Peyer's patch (tissue), 4 donors: Measurements from ENCODE around the gene KCNG4. TPM values are rescaled to one million over a fixed set of nuclear protein-coding genes. Genes with fewer than 3 reads are reported as not detected.

Source experiments
- DNase-seq, 3 donors: peaks; one replicate each; pipeline ENCODE4 v3.0.0-alpha.2; 2017 to 2019
- H3K27ac ChIP-seq, 4 donors: fragments of 200-600 bp; sonication (generic); one replicate each; pipeline ENCODE4 v1.5.1; 2016 to 2019
- H3K27me3 ChIP-seq, 2 donors: fragments of 200-600 bp; sonication (generic); one replicate each; pipeline ENCODE4 v1.5.1; 2019
- H3K36me3 ChIP-seq, 3 donors: fragments of 200-600 bp; sonication (generic); one replicate each; pipeline ENCODE4 v1.5.1; 2016 to 2019
- H3K4me1 ChIP-seq, 4 donors: fragments of 200-600 bp; sonication (generic); one replicate each; pipeline ENCODE4 v1.5.1; 2016 to 2019
- H3K4me3 ChIP-seq, 4 donors: fragments of 200-600 bp; sonication (generic); 1 replicate in 3 of 4; 2 replicates in 1 of 4; pipeline ENCODE4 v1.5.1; 2016 to 2019; ENCODE audit warnings: mild to moderate bottlenecking in 1 of 4
- H3K9me3 ChIP-seq, 4 donors: fragments of 200-600 bp; sonication (generic); one replicate each; pipeline ENCODE4 v1.5.1; 2016 to 2019; ENCODE audit warnings: mild to moderate bottlenecking in 1 of 4
- CTCF ChIP-seq, 6 experiments: fragments of 450-650 bp in 4 of 6; fragments of 200-600 bp in 2 of 6; sonication (generic) in 1 of 6; IDR thresholded peaks; one replicate each; pipeline ENCODE4 v1.5.1; 2017 to 2019; ENCODE audit warnings: antibody characterized with exemption in 6 of 6, mild to moderate bottlenecking in 3 of 6, moderate library complexity in 1 of 6
- POLR2A ChIP-seq, 2 donors: fragments of 450-650 bp; IDR thresholded peaks; one replicate each; pipeline ENCODE4 v1.5.1; 2017; ENCODE audit warnings: antibody characterized with exemption in 2 of 2, mild to moderate bottlenecking in 2 of 2, moderate library complexity in 2 of 2
- total RNA-seq, 4 donors: library from RNA; depleted of rRNA; stranded (reverse); fragments of >200 nt; gene quantifications; one replicate each; pipeline ENCODE4 v1.1.0, GENCODE V29; 2016

Gene KCNG4, protein sequence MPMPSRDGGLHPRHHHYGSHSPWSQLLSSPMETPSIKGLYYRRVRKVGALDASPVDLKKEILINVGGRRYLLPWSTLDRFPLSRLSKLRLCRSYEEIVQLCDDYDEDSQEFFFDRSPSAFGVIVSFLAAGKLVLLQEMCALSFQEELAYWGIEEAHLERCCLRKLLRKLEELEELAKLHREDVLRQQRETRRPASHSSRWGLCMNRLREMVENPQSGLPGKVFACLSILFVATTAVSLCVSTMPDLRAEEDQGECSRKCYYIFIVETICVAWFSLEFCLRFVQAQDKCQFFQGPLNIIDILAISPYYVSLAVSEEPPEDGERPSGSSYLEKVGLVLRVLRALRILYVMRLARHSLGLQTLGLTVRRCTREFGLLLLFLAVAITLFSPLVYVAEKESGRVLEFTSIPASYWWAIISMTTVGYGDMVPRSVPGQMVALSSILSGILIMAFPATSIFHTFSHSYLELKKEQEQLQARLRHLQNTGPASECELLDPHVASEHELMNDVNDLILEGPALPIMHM
- total RNA-seq: not detected

GRCh38 chr16:84239909-84240308 lies at the start of gene KCNG4:
Gene KCNG4 (minus strand): TSS chr16:84240012. CDS start chr16:84237485, 2,527 bp downstream.
- no peaks in the 10 kb centered on the region for H3K4me1 ChIP-seq
- H3K9me3 ChIP-seq: no peaks in the 10 kb centered on the region
- H3K27ac ChIP-seq: no peak within 1 kb of the TSS
- H3K4me3 ChIP-seq: no peak within 1 kb of the TSS
- no peaks in the 10 kb centered on the region for H3K27me3 ChIP-seq
- DNase-seq: no peak
- H3K36me3 ChIP-seq: no peaks in the 10 kb centered on the region
- TF ChIP-seq POLR2A (IDR thresholded peaks at IDR 0.05) (no peak), CTCF (IDR thresholded peaks at IDR 0.05) (no peak)

DNA sequence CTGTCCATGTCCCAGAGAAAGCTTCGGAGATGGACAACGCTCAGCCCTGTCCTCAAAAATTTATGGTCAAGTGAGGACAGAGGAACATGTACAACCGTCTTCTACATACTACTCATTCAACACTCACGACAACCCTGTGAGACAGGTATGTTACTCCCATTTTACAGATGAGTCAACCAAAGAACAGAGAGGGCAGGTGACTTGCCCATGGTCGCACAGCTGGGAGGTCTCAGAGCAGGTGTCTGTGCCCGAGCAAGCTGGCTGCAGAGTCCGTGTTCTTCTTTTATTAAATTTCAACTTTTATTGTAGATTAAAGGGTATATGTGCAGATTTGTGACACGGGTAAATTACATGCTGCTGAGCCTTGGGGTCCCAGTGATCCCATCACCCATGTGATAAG lies 49.1 kb upstream of the KCNG4 start:
- TF ChIP-seq POLR2A (IDR thresholded peaks at IDR 0.05) (no peak), CTCF (IDR thresholded peaks at IDR 0.05) (no peak)
- Histone ChIP-seq H3K4me1 (peaks cover 0 to 5% (median 0%) of the 10 kb centered on the region in 4 donors), H3K27ac (no peak overlapping the region), H3K27me3 (no peaks in the 10 kb centered on the region), H3K9me3 (no peaks in the 10 kb centered on the region), H3K4me3 (no peak overlapping the region), H3K36me3 (no peaks in the 10 kb centered on the region)
- no peak for DNase-seq

GRCh38 chr16:84286578-84287240 lies 46.9 kb upstream of the KCNG4 start:
- H3K27ac ChIP-seq: peak overlapping the region in 3 of 4 donors; percentile 3 to 76 (median 73)
- DNase-seq: no peak
- H3K4me1 ChIP-seq: peaks cover 0 to 10% (median 0%) of the 10 kb centered on the region in 4 donors
- H3K36me3 ChIP-seq: no peaks in the 10 kb centered on the region
- no peak overlapping the region for H3K4me3 ChIP-seq
- H3K9me3 ChIP-seq: no peaks in the 10 kb centered on the region
- TF ChIP-seq POLR2A (IDR thresholded peaks at IDR 0.05) (no peak), CTCF (IDR thresholded peaks at IDR 0.05) (no peak)
- no peaks in the 10 kb centered on the region for H3K27me3 ChIP-seq

DNA sequence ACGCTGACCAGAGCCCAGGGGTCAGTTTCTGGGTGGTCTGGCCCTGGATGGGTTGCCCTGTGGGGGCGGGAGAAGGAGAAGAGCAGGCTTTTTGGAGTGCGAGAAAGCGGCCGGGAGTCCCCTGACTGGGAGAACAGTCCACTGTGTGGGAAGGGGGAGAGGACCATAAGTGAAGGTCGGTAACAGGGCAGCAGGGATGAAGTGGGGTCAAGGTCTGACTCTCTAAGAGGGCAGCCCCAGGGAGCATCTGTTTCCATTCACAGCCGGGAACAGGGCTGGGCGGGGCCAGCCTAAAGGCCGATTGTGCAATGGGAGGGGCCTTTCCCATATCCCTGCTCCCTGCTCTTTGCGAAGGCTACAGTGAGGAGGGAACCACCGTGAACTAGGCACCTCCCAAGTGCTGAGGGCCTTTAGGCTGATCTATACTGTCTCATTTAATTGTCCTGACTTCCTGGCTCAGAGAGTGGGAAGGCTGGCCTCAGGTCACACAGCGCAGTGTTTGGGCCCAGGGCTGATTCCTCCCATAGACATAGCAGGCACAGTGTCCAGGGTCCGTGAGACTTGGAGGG lies 44.4 kb upstream of the KCNG4 start:
- Histone ChIP-seq H3K9me3 (no peaks in the 10 kb centered on the region), H3K4me1 (peaks cover 0 to 10% (median 0%) of the 10 kb centered on the region in 4 donors), H3K27me3 (no peaks in the 10 kb centered on the region), H3K4me3 (no peak overlapping the region), H3K36me3 (no peaks in the 10 kb centered on the region), H3K27ac (peak overlapping the region in 2 of 4 donors; percentile 53 to 60)
- TF ChIP-seq POLR2A (IDR thresholded peaks at IDR 0.05) (no peak), CTCF (IDR thresholded peaks at IDR 0.05) (no peak)
- DNase-seq: peak in 2 of 3 donors; percentile 66 to 69

DNA sequence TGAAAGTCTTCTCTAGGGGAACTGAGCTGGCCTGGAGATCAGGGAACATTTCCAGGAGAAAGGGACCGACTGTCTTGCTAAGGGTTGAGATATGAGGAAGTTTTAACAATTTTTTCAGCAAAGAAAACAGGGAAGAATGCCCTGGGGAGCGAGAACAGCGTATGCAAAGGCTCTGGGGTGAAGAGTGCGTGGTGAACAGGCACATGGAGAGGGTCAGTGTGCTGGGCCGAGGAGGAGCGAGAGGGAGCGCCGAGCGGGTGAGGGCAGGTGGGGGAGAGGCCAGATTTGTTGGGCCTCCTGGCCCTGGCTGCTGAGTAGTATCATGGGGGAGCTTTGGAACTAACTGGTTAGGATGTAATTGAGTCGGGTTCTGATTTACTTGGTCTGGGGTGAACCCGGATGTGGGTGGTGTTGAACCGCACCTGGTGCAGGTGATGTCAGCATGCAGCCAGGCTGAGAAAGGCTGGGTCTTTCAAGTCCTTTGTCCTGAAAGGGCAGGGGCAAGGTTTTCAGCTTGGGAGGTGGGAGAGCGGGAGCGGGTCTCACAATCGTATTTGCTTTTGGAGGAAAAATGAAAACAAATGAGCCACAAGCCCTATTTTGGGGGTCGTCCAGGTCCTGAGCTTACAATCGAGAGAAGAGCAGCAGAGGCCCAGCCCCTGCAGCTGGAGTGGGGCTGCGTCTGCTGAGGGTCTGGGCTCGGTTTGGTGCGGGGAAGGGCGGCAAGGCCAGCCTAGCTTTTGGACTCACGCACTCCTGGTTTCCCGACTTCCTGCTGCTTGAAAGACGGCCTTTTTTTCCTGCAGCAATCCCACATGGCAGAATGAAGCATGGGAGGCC lies 43.7 kb upstream of the KCNG4 start:
- peak overlapping the region in 2 of 4 donors; percentile 53 to 60 for H3K27ac ChIP-seq
- TF ChIP-seq POLR2A (IDR thresholded peaks at IDR 0.05): no peak
- no peak for TF ChIP-seq CTCF (IDR thresholded peaks at IDR 0.05)
- H3K36me3 ChIP-seq: no peaks in the 10 kb centered on the region
- no peaks in the 10 kb centered on the region for H3K27me3 ChIP-seq
- no peak for DNase-seq
- no peaks in the 10 kb centered on the region for H3K9me3 ChIP-seq
- H3K4me1 ChIP-seq: peaks cover 0 to 10% (median 0%) of the 10 kb centered on the region in 4 donors
- H3K4me3 ChIP-seq: no peak overlapping the region
